ENCODE results near the gene HOGA1.

Gene HOGA1

DNA sequence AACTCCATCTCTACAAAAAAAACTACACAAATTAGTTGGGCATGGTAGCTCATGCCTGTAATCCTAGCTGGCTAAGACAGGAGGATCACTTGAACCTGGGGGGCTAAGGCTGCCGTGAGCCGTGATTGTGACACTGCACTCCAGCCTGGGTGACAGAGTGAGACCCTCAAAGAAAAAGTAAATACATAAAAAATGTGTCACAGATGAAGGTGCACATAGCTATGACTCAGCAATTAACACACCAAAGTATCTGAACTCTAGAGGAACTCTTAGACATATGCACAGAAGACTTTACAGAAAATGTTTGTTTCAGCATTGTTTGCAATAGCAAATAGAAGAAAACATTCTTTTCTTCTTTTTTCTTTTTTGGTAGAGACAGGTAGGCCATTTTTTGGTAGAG is 13.6 kb downstream of the HOGA1 start:
- TF ChIP-seq, protein P1, sequence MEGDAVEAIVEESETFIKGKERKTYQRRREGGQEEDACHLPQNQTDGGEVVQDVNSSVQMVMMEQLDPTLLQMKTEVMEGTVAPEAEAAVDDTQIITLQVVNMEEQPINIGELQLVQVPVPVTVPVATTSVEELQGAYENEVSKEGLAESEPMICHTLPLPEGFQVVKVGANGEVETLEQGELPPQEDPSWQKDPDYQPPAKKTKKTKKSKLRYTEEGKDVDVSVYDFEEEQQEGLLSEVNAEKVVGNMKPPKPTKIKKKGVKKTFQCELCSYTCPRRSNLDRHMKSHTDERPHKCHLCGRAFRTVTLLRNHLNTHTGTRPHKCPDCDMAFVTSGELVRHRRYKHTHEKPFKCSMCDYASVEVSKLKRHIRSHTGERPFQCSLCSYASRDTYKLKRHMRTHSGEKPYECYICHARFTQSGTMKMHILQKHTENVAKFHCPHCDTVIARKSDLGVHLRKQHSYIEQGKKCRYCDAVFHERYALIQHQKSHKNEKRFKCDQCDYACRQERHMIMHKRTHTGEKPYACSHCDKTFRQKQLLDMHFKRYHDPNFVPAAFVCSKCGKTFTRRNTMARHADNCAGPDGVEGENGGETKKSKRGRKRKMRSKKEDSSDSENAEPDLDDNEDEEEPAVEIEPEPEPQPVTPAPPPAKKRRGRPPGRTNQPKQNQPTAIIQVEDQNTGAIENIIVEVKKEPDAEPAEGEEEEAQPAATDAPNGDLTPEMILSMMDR (IDR thresholded peaks at IDR 0.05; ENCODE audit: low read depth, low read length), result no peak

DNA sequence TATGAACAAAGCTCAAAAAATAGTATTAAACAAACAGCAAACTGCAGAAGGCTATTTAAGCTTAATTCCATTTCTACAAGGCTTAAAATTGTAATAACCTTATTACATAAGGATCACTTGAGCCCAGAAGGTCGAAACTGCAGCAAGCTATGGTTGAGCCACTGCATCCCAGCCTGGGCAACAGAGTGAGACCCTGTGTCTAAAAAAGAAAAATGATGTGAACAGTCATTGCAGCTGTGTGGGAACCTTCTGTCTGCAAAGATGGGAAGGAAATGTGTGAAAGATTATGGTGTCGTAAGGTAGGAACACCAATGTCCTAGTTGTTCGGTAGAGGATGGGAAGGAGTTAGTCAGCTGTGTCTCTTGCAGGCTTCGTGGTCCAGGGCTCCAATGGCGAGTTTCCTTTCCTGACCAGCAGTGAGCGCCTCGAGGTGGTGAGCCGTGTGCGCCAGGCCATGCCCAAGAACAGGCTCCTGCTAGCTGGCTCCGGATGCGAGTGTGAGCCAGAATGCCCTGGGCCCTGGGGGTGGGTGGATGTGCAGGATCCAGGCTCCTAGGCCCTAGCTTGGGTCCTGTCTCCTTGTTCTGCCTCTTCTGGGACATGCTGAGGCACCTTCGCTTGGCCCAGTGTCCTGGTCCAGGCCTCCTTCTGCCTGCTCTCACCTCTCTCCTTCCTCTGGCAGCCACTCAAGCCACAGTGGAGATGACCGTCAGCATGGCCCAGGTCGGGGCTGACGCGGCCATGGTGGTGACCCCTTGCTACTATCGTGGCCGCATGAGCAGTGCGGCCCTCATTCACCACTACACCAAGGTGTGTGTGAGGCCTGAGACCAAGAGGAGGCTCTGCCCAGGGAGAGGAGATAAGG is 14.4 kb downstream of the HOGA1 start:
- no peak overlapping the region for H3K4me3 ChIP-seq (ENCODE audit: low read depth, low read length)
- TF ChIP-seq, protein P1 (IDR thresholded peaks at IDR 0.05; ENCODE audit: low read depth, low read length), result no peak

More for the DNA sequence above, 13.6 kb downstream of the HOGA1 start:
- H3K4me3 ChIP-seq (ENCODE audit: low read depth, low read length), result no peak overlapping the region

DNA sequence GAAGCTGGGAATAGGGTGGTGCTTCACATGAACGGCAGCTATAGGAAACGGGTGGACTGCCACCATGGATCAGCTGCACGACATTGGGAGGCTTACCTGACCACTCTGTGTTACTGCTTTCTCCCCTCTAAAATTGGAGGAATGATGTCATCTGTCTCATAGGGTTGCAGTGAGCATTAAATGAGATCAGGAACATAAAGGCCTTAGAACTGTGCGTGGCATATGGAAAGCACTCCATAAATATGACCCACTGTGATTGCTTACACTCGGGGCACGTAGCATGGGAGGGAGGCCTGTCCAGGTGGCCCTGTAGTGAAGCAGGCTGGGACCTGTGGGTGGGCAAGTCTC is 15.1 kb downstream of the HOGA1 start:
- TF ChIP-seq, protein P1 (IDR thresholded peaks at IDR 0.05; ENCODE audit: low read depth, low read length), result no peak
- no peak overlapping the region for H3K4me3 ChIP-seq (ENCODE audit: low read depth, low read length)

DNA sequence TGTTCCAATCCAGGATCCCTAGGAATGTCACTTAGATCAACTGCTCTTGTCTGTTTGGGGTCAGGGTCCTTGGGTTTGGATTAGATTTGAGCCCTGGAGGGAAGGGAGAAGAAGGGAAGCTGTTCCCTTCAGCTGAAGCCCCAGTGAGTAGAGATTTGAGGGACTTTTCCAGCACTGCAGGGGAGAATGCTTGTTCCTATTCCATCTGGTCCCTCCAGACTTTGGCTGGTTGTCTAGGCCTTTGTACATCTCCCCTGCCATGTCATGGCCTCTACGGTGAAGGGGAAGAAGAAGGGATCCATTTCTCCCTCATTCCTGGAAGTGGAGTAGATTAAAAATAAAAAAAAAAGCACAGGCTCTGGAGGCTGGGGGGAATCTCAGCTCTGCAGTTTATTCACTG is 16.4 kb downstream of the HOGA1 start:
- H3K4me3 ChIP-seq (ENCODE audit: low read depth, low read length), result no peak overlapping the region
- TF ChIP-seq, protein P1 (IDR thresholded peaks at IDR 0.05; ENCODE audit: low read depth, low read length), result no peak

DNA sequence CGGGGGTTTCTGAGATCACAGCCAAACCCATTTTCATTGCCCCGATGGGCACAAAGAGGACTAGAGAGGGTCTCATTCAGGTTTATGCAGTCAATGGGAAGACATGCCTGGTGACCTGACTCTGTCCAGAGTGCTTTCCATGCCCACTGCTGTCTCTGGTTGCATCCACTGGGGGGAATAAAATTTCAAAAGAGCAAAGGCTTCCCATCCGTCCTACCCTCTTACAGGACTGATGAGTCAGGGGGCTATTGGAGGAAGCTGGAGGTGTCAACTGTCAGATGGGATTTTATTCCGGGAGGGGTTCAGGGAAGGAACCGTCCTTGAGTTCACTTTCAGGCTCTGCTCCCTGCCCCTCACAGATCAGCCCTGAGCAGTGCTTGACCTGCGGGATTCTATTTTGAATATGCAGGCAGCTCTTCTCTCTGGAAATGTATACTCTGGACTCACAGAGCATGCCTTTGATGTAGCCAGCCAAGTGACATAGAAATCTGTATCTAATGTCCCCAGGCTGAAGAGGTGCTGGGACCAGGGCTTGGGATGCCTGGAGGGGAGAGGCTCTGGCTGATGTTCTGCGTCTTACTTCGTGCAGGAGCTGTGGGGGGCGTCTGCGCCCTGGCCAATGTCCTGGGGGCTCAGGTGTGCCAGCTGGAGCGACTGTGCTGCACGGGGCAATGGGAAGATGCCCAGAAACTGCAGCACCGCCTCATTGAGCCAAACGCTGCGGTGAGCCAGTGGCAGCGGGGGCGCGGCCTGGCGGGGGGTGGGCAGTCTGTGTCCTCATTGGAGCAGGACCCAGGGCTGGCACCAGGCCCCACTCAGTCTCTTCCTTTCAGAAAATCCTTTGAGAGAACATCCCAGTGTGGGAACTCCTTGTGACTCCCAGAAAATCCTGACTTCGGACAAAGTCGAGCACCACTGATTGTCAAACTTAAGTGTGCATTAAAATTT is 17.4 kb downstream of the HOGA1 start:
- TF ChIP-seq, protein P1 (IDR thresholded peaks at IDR 0.05; ENCODE audit: low read depth, low read length), result no peak
- no peak overlapping the region for H3K4me3 ChIP-seq (ENCODE audit: low read depth, low read length)

DNA sequence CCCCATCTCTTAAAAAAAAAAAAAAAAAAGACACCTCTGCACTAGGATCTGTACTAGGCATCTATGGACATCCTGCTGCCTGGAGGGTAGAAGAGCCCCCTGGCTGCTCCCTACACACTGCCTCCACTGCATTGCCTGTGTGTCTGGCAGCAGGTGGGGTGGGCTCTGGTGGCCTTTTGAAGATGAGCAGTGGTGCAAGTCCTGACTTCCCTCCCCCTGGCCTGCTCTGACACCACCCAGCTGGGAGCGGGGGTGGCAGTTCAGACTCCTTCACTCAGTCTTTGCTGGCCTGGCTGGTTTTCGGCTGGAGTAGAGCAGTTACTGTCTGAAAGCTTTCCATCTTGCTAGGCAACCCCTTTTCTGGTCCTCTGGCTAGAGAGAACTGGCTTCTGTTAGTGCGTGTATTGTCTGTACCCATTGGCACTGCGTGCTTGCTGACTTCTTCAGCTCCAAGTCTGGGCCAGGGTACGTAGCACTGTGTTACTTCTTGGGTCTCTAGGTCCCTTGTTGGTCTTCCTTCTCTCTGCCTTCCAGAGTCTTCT is 23.0 kb downstream of the HOGA1 start:
- H3K4me3 ChIP-seq (ENCODE audit: low read depth, low read length), result no peak overlapping the region
- TF ChIP-seq, protein P1 (IDR thresholded peaks at IDR 0.05; ENCODE audit: low read depth, low read length), result no peak
